A549 (cell line): ENCODE results near the gene TPBGL. TPM values are rescaled to one million over a fixed set of nuclear protein-coding genes. Genes with fewer than 3 reads are reported as not detected.

ENCODE experiments used
- ATAC-seq, 2 experiments: fragments of 200-7000 bp in 1 of 2; fragments of >200 bp in 1 of 2; cut with Nextera tagmentation in 1 of 2; cut with Tn5 transposase in 1 of 2; 3 replicates each; pipeline versions ENCODE4 v1.8.0 to v1.9.1; 2018 to 2020; ENCODE audit warnings: mild to moderate bottlenecking in 1 of 2, moderate library complexity in 1 of 2
- CTCF ChIA-PET: fragments of 300-600 bp; sonication (Branson Sonifier 250); formaldehyde crosslinking; extraction: SDS; loops from one replicate; lab custom pipeline; 2021; ENCODE audit warnings: antibody characterized with exemption, inconsistent platforms; lab: Yijun Ruan, JAX
- POLR2A ChIA-PET: fragments of 350-600 bp; formaldehyde crosslinking; extraction: SDS; loops from one replicate; lab custom pipeline; 2021; ENCODE audit warnings: antibody characterized with exemption, inconsistent platforms; lab: Yijun Ruan, JAX
- DNase-seq, 2 experiments: peaks; one replicate each; pipeline versions ENCODE4 v3.0.0 to v3.0.0-alpha.2; 2011 to 2016; ENCODE audit warnings: low read depth in 1 of 2, low spot score in 1 of 2
- FAIRE-seq: peaks from 2 replicates; lab custom pipeline; 2011; peaks lifted over from hg19 to GRCh38; lab: Jason Lieb, UNC
- H3K27ac ChIP-seq, 2 experiments: fragments of >200 bp; sonication (Bioruptor Twin); formaldehyde crosslinking; 3 replicates each; pipeline ENCODE4 v1.5.1; 2016 to 2017
- H3K4me1 ChIP-seq: fragments of >200 bp; sonication (Bioruptor Twin); formaldehyde crosslinking; 3 replicates; pipeline ENCODE4 v1.6.1; 2016
- H3K4me2 ChIP-seq: fragments of >200 bp; sonication (Bioruptor Twin); formaldehyde crosslinking; 3 replicates; pipeline ENCODE4 v1.6.1; 2016
- H3K4me3 ChIP-seq: fragments of >200 bp; sonication (Bioruptor Twin); formaldehyde crosslinking; 3 replicates; pipeline ENCODE4 v1.5.1; 2016
- H3K9me3 ChIP-seq: fragments of >200 bp; sonication (Bioruptor Twin); formaldehyde crosslinking; 3 replicates; pipeline ENCODE4 v1.6.1; 2016
- CBX2 ChIP-seq: fragments of 200-600 bp; sonication (generic); IDR thresholded peaks from 2 replicates; pipeline ENCODE4 v1.6.1; 2016; ENCODE audit warnings: low read depth, mild to moderate bottlenecking, borderline replicate concordance
- CHD2 ChIP-seq: fragments of 150-350 bp; IDR thresholded peaks from 2 replicates; pipeline ENCODE4 v1.6.1; 2014; ENCODE audit warnings: low read length; ENCODE audit not compliant: partially characterized antibody
- CTCF ChIP-seq: fragments of >200 bp; sonication (Bioruptor Twin); formaldehyde crosslinking; IDR thresholded peaks from 3 replicates; pipeline ENCODE4 v1.5.1; 2016
- EHF ChIP-seq: fragments of 250-450 bp; sonication (Bioruptor Pico); IDR thresholded peaks from 2 replicates; pipeline ENCODE4 v1.5.0; 2020; ENCODE audit warnings: mild to moderate bottlenecking
- FOSB ChIP-seq: fragments of 250-450 bp; sonication (Bioruptor Pico); IDR thresholded peaks from 2 replicates; pipeline ENCODE4 v1.5.0; 2020; ENCODE audit warnings: mild to moderate bottlenecking, moderate library complexity
- FOXS1 ChIP-seq: fragments of 250-450 bp; sonication (Bioruptor Pico); IDR thresholded peaks from 2 replicates; pipeline ENCODE4 v1.5.0; 2020; ENCODE audit warnings: mild to moderate bottlenecking, moderate library complexity
- HES2 ChIP-seq: fragments of >200 bp; sonication (Bioruptor Twin); formaldehyde crosslinking; IDR thresholded peaks from 2 replicates; pipeline ENCODE4 v1.6.1; 2016
- HOXA7 ChIP-seq: fragments of 250-450 bp; sonication (Bioruptor Pico); IDR thresholded peaks from 2 replicates; pipeline ENCODE4 v1.5.0; 2020; ENCODE audit warnings: mild to moderate bottlenecking, moderate library complexity
- JUN ChIP-seq, 2 experiments: fragments of >200 bp; sonication (Bioruptor Twin); formaldehyde crosslinking; IDR thresholded peaks; 2 replicates in 1 of 2; 3 replicates in 1 of 2; pipeline ENCODE4 v1.6.1; 2016 to 2017
- JUNB ChIP-seq: fragments of >200 bp; sonication (Bioruptor Twin); formaldehyde crosslinking; IDR thresholded peaks from 2 replicates; pipeline ENCODE4 v1.6.1; 2016
- MAFK ChIP-seq: fragments of 450-650 bp; IDR thresholded peaks from 2 replicates; pipeline ENCODE4 v1.6.1; 2014; ENCODE audit not compliant: partially characterized antibody
- MAX ChIP-seq: IDR thresholded peaks from 2 replicates; pipeline ENCODE4 v1.6.1; 2012
- MAZ ChIP-seq: fragments of 150-350 bp; IDR thresholded peaks from 2 replicates; pipeline ENCODE4 v1.6.1; 2014; ENCODE audit warnings: antibody characterized with exemption, low read depth, low read length, borderline replicate concordance
- PBX3 ChIP-seq: IDR thresholded peaks from 2 replicates; pipeline ENCODE4 v1.6.1; 2012
- POLR2A ChIP-seq: IDR thresholded peaks from 2 replicates; pipeline ENCODE4 v1.6.1; 2012; ENCODE audit warnings: mild to moderate bottlenecking, low read length
- POLR2AphosphoS2 ChIP-seq: conservative IDR thresholded peaks from 2 replicates; pipeline ENCODE4 v1.6.1; 2012; ENCODE audit warnings: low read length, improper control_type of control experiment, inconsistent platforms
- RARB ChIP-seq: fragments of 250-450 bp; sonication (Bioruptor Pico); IDR thresholded peaks from 2 replicates; pipeline ENCODE4 v1.8.0; 2021; ENCODE audit warnings: mild to moderate bottlenecking, moderate library complexity
- RCOR1 ChIP-seq: fragments of 150-350 bp; IDR thresholded peaks from 2 replicates; pipeline ENCODE4 v1.6.1; 2014; ENCODE audit warnings: antibody characterized with exemption, low read length, low read depth
- REST ChIP-seq: fragments of 200-600 bp; sonication (generic); IDR thresholded peaks from 2 replicates; pipeline ENCODE4 v1.6.1; 2016; ENCODE audit warnings: antibody characterized with exemption, mild to moderate bottlenecking, moderate library complexity
- RNF2 ChIP-seq: fragments of 200-600 bp; sonication (generic); IDR thresholded peaks from 2 replicates; pipeline ENCODE4 v1.6.1; 2016; ENCODE audit warnings: low read depth, mild to moderate bottlenecking, antibody characterized with exemption, moderate library complexity, borderline replicate concordance
- TP53 ChIP-seq: fragments of 250-450 bp; sonication (Bioruptor Pico); IDR thresholded peaks from 2 replicates; pipeline ENCODE4 v1.5.0; 2021; ENCODE audit warnings: mild to moderate bottlenecking, moderate library complexity
- USF2 ChIP-seq: fragments of 450-650 bp; IDR thresholded peaks from 2 replicates; pipeline ENCODE4 v1.6.1; 2014; ENCODE audit warnings: antibody characterized with exemption
- ZFP36 ChIP-seq: fragments of 450-650 bp; IDR thresholded peaks from 2 replicates; pipeline ENCODE4 v1.6.1; 2014; ENCODE audit warnings: borderline replicate concordance; ENCODE audit not compliant: partially characterized antibody
- ZNF302 ChIP-seq: fragments of 250-450 bp; sonication (Bioruptor Pico); IDR thresholded peaks from 2 replicates; pipeline ENCODE4 v1.9.0; 2021; ENCODE audit warnings: inconsistent platforms, mild to moderate bottlenecking, moderate library complexity
- WGBS: methylation state at CpG from one replicate; pipeline ENCODE4 v1.1.6; 2017; ENCODE audit errors: missing lambda C conversion rate; 5-methylcytosine and 5-hydroxymethylcytosine counted together
- polyA plus RNA-seq, 4 experiments: library from polyadenylated mRNA; depleted of rRNA in 3 of 4; stranded (reverse); fragments of >200 nt; fragmentation: RNase III in 1 of 4; extraction: RNeasy Plus Mini Kit Qiagen cat#74134 plus additional on column Dnase treatment in 1 of 4; gene quantifications; 2 replicates in 3 of 4; 3 replicates in 1 of 4; pipeline ENCODE4 v1.2.3, GENCODE V29; 2011 to 2017

Gene TPBGL
- polyA plus RNA-seq, 2 of the 4 experiments (the other 2 are of a cell fraction) = 0.03 to 0.12 TPM

GRCh38 chr11:75267171-75267970, 26.8 kb downstream of the TPBGL start:
- FAIRE-seq (no peak), ATAC-seq (no peak), DNase-seq (no peak)
- no peak overlapping the region for H3K27ac ChIP-seq
- TF ChIP-seq RARB (CRISPR knock-in tag) = no peak
- no peak for TF ChIP-seq RCOR1
- TF ChIP-seq CHD2 = no peak
- no peak for TF ChIP-seq FOSB (CRISPR knock-in tag)
- no peak for TF ChIP-seq PBX3
- TF ChIP-seq POLR2AphosphoS2 = no peak
- no peak for TF ChIP-seq MAX
- no peak for TF ChIP-seq ZFP36
- TF ChIP-seq ZNF302 (CRISPR knock-in tag) = no peak
- TF ChIP-seq JUN (IDR thresholded peaks at IDR 0.05) = no peak
- TF ChIP-seq FOXS1 = no peak
- TF ChIP-seq HES2 = no peak
- TF ChIP-seq MAZ = no peak
- H3K9me3 ChIP-seq = no peaks in the 10 kb centered on the region
- H3K4me2 ChIP-seq = no peak overlapping the region
- ChIA-PET POLR2A (no interaction called here), CTCF (interaction anchor here (4.3 to 8.1 kb wide), 3 partner anchors 14 to 26 kb away, joined by 23 to 69 read pairs (median 52); partner anchors contain the start of gene TPBGL)
- WGBS = 81% methylated on average over 22 of the region's 27 CpGs
- peaks cover 9% of the 10 kb centered on the region; the same call in 1 of the 3 replicates for H3K4me1 ChIP-seq
- no peak overlapping the region for H3K4me3 ChIP-seq

GRCh38 chr11:75268626-75269366, 28.2 kb downstream of the TPBGL start:
- POLR2A ChIA-PET = no interaction called here
- CTCF ChIA-PET = interaction anchor here (0.8 to 21.7 kb wide), 13 partner anchors 11 to 340 kb away, joined by 3 to 581 read pairs (median 7); partner anchors contain the start of gene TPBGL

More at GRCh38 chr11:75268626-75269366, 28.2 kb downstream of the TPBGL start:
- 86% methylated on average over 23 of the region's 25 CpGs for whole genome bisulfite sequencing
- TF ChIP-seq USF2 (no peak), EHF (no peak), MAFK (no peak), CBX2 (no peak), REST (no peak), JUNB (no peak), HOXA7 (CRISPR knock-in tag) (no peak), CTCF (no peak), RNF2 (no peak), POLR2AphosphoS2 (no peak), RCOR1 (no peak), TP53 (CRISPR knock-in tag) (no peak), POLR2A (no peak)
- FAIRE-seq = no peak
- no peak overlapping the region for H3K27ac ChIP-seq
- no peak for ATAC-seq
- peaks cover 5% of the 10 kb centered on the region; the same call in 1 of the 3 replicates for H3K4me1 ChIP-seq
- no peak overlapping the region for H3K4me2 ChIP-seq
- DNase-seq = no peak
- H3K9me3 ChIP-seq = no peaks in the 10 kb centered on the region
- no peak overlapping the region for H3K4me3 ChIP-seq
